ENCODE data around the gene MDP1.

Gene MDP1

GRCh38 chr14:24192933-24193332, 22.9 kb downstream of the MDP1 start:
- H3K27ac Mint-ChIP-seq = peak overlapping the region; percentile 54
- H3K4me1 Mint-ChIP-seq = peaks cover 60% of the 10 kb centered on the region
- H3K27me3 Mint-ChIP-seq (ENCODE audit: low read depth, poor library complexity) = peaks cover 5% of the 10 kb centered on the region
- no peaks in the 10 kb centered on the region for H3K9me3 Mint-ChIP-seq
- no peak overlapping the region for H3K4me3 Mint-ChIP-seq
- DNase-seq = no peak
- TF ChIP-seq CTCF (IDR thresholded peaks at IDR 0.05) = no peak
- peaks cover 41% of the 10 kb centered on the region for H3K36me3 Mint-ChIP-seq (ENCODE audit: low read depth)

GRCh38 chr14:24190416-24190815, 25.4 kb downstream of the MDP1 start:
- Mint-ChIP-seq H3K9me3 (no peaks in the 10 kb centered on the region), H3K36me3 (ENCODE audit: low read depth) (peaks cover 49% of the 10 kb centered on the region), H3K4me1 (peaks cover 57% of the 10 kb centered on the region), H3K27ac (no peak overlapping the region), H3K4me3 (no peak overlapping the region), H3K27me3 (ENCODE audit: low read depth, poor library complexity) (peaks cover 10% of the 10 kb centered on the region)
- no peak for TF ChIP-seq CTCF (IDR thresholded peaks at IDR 0.05)
- no peak for DNase-seq

- peak overlapping the region; percentile 89 for H3K4me3 Mint-ChIP-seq
- H3K4me1 Mint-ChIP-seq = peaks cover 51% of the 10 kb centered on the region
- peak overlapping the region; percentile 7 for H3K27ac Mint-ChIP-seq
- H3K36me3 Mint-ChIP-seq (ENCODE audit: low read depth) = peaks cover 45% of the 10 kb centered on the region
- H3K9me3 Mint-ChIP-seq = no peaks in the 10 kb centered on the region
- DNase-seq = no peak
- peaks cover 10% of the 10 kb centered on the region for H3K27me3 Mint-ChIP-seq (ENCODE audit: low read depth, poor library complexity)
- no peak for TF ChIP-seq CTCF (IDR thresholded peaks at IDR 0.05)
Observed at GRCh38 chr14:24189460-24189859, 26.4 kb downstream of the MDP1 start.

- Mint-ChIP-seq H3K4me1 (peaks cover 47% of the 10 kb centered on the region), H3K9me3 (no peaks in the 10 kb centered on the region), H3K36me3 (ENCODE audit: low read depth) (peaks cover 41% of the 10 kb centered on the region), H3K4me3 (peak overlapping the region; percentile 89), H3K27ac (peak overlapping the region; percentile 7), H3K27me3 (ENCODE audit: low read depth, poor library complexity) (peaks cover 10% of the 10 kb centered on the region)
- no peak for TF ChIP-seq CTCF (IDR thresholded peaks at IDR 0.05)
- DNase-seq = no peak
Observed at GRCh38 chr14:24189059-24189375, 26.8 kb downstream of the MDP1 start.

- H3K9me3 Mint-ChIP-seq = no peaks in the 10 kb centered on the region
- peaks cover 44% of the 10 kb centered on the region for H3K4me1 Mint-ChIP-seq
- no peak for TF ChIP-seq CTCF (IDR thresholded peaks at IDR 0.05)
- H3K27ac Mint-ChIP-seq = peak within 1 kb of the TSS; percentile 94
- peak; percentile 92 for DNase-seq
- peak within 1 kb of the TSS; percentile 89 for H3K4me3 Mint-ChIP-seq
- H3K36me3 Mint-ChIP-seq (ENCODE audit: low read depth) = peaks cover 38% of the 10 kb centered on the region
- peaks cover 10% of the 10 kb centered on the region for H3K27me3 Mint-ChIP-seq (ENCODE audit: low read depth, poor library complexity)
Observed at GRCh38 chr14:24188251-24189058, 27.4 kb downstream of the MDP1 start, which contains the start of gene IPO4. IPO4 (minus strand) TSS chr14:24188816; CDS start chr14:24188787, 29 bp downstream.

GRCh38 chr14:24187539-24187915, 28.3 kb downstream of the MDP1 start:
- Mint-ChIP-seq H3K36me3 (ENCODE audit: low read depth) (peaks cover 31% of the 10 kb centered on the region), H3K4me3 (peak overlapping the region; percentile 89), H3K4me1 (peaks cover 40% of the 10 kb centered on the region), H3K27ac (peak overlapping the region; percentile 94), H3K9me3 (no peaks in the 10 kb centered on the region), H3K27me3 (ENCODE audit: low read depth, poor library complexity) (peaks cover 10% of the 10 kb centered on the region)
- no peak for TF ChIP-seq CTCF (IDR thresholded peaks at IDR 0.05)
- no peak for DNase-seq

All from nephron progenitor cell (in vitro differentiated cells).